Epithelial cell of esophagus (primary cell): ENCODE measurements around the gene DNLZ.

Source experiments
- DNase-seq: peaks from one replicate; pipeline ENCODE4 v3.0.0; 2010; ENCODE audit warnings: low read depth
- H3K4me3 ChIP-seq: 2 replicates; pipeline ENCODE4 v1.5.1; 2011; ENCODE audit warnings: mild to moderate bottlenecking, low read length, control low read depth
- CTCF ChIP-seq: IDR thresholded peaks from 2 replicates; pipeline ENCODE4 v1.5.1; 2011; ENCODE audit warnings: low read depth, mild to moderate bottlenecking, low read length, control low read depth, inconsistent platforms; ENCODE audit not compliant: insufficient read depth; ENCODE audit errors: missing control alignments

DNLZ gene

GRCh38 chr9:136370687-136371532, 7.4 kb upstream of the DNLZ start:
- no peak overlapping the region for H3K4me3 ChIP-seq
- no peak for TF ChIP-seq CTCF
- DNase-seq, result no peak

GRCh38 chr9:136370037-136370436, 6.5 kb upstream of the DNLZ start:
- no peak for DNase-seq
- no peak for TF ChIP-seq CTCF
- no peak overlapping the region for H3K4me3 ChIP-seq

- TF ChIP-seq CTCF, result no peak
- H3K4me3 ChIP-seq, result no peak overlapping the region
- DNase-seq, result no peak
These were observed 4.6 kb upstream of the DNLZ start for GRCh38 chr9:136368190-136368589.

- DNase-seq, result no peak
- no peak overlapping the region for H3K4me3 ChIP-seq
- no peak for TF ChIP-seq CTCF
These were observed 4.0 kb upstream of the DNLZ start for GRCh38 chr9:136367296-136368145.

- no peak for DNase-seq
- TF ChIP-seq CTCF, result no peak
These were observed 3.3 kb upstream of the DNLZ start for GRCh38 chr9:136366826-136367225.

DNA sequence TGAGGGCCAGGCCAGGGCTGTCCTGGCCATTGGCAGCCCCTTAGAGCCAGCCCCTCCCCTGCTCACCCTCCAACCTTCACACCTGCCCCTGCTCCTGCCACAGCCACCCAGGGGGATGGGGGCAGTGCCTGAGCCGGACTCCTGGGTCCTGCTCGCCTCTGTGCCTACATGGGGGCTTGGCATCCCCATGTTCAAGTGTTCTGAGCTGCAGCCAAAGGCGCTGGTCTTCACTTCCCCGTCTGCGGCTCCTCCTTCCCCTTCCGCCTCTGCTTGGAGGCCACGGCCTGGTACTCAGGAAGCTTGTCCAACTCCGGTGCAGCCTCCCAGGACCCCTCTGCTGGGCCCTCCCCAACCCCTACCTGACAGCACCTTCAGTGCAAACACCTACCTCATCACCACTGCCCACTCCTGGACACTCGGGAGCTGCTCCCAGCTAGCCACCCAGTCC, 2.3 kb upstream of the DNLZ start:
- TF ChIP-seq CTCF, result no peak
- no peak for DNase-seq
- no peak overlapping the region for H3K4me3 ChIP-seq

More at GRCh38 chr9:136366826-136367225, 3.3 kb upstream of the DNLZ start:
- H3K4me3 ChIP-seq, result no peak overlapping the region
